Epithelial cell of proximal tubule (primary cell): ENCODE results near the gene PWWP2B. TPM values are rescaled to one million over a fixed set of nuclear protein-coding genes. Genes with fewer than 3 reads are reported as not detected.

ENCODE experiments used
- DNase-seq: peaks from one replicate; pipeline ENCODE4 v3.0.0-alpha.2; 2011; ENCODE audit warnings: low read depth
- H3K4me3 ChIP-seq: 2 replicates; pipeline ENCODE4 v1.5.1; 2011; ENCODE audit warnings: low read depth, mild to moderate bottlenecking, low read length
- total RNA-seq: library from RNA; depleted of rRNA; stranded (reverse); fragments of >200 nt; gene quantifications from 2 replicates; pipeline ENCODE4 v1.2.3, GENCODE V29; 2015
- TF ChIP-seq, protein P1 (sequence below): conservative IDR thresholded peaks from 2 replicates; pipeline ENCODE4 v1.5.1; 2012; ENCODE audit warnings: low read depth, mild to moderate bottlenecking, low read length

PWWP2B gene
- total RNA-seq, 1 donor from 2014 or later, result 11.0 TPM

- no peak overlapping the region for H3K4me3 ChIP-seq
- TF ChIP-seq, protein P1, sequence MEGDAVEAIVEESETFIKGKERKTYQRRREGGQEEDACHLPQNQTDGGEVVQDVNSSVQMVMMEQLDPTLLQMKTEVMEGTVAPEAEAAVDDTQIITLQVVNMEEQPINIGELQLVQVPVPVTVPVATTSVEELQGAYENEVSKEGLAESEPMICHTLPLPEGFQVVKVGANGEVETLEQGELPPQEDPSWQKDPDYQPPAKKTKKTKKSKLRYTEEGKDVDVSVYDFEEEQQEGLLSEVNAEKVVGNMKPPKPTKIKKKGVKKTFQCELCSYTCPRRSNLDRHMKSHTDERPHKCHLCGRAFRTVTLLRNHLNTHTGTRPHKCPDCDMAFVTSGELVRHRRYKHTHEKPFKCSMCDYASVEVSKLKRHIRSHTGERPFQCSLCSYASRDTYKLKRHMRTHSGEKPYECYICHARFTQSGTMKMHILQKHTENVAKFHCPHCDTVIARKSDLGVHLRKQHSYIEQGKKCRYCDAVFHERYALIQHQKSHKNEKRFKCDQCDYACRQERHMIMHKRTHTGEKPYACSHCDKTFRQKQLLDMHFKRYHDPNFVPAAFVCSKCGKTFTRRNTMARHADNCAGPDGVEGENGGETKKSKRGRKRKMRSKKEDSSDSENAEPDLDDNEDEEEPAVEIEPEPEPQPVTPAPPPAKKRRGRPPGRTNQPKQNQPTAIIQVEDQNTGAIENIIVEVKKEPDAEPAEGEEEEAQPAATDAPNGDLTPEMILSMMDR, result no peak
- no peak for DNase-seq
Measured at GRCh38 chr10:132390921-132391675, 5.9 kb upstream of the PWWP2B start.

DNA sequence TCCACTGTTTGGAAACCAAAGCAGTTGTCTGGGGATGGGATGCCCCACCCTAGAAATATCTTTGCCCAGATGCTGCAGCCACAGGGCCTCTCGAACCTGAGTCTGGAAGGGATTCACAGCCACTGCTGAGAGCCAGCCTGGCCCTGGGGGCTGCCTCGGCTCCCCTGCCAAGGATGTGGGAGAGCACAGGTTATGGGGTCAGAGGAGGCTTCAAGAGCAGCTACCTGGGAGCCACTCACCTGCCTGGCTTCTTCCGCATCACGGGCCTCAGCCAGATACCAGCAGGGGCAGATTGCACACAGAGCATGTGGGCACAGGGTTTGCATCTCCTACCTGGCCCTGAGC is 5.4 kb upstream of the PWWP2B start:
- TF ChIP-seq, protein P1, result no peak
- no peak overlapping the region for H3K4me3 ChIP-seq

GRCh38 chr10:132392184-132392800 is 4.7 kb upstream of the PWWP2B start:
- TF ChIP-seq, protein P1, result no peak
- no peak overlapping the region for H3K4me3 ChIP-seq
- no peak for DNase-seq

More for the DNA sequence above, 5.4 kb upstream of the PWWP2B start:
- no peak for DNase-seq

- no peak overlapping the region for H3K4me3 ChIP-seq
- no peak for DNase-seq
- TF ChIP-seq, protein P1, result no peak
Measured at GRCh38 chr10:132392811-132393694, 3.9 kb upstream of the PWWP2B start.

- H3K4me3 ChIP-seq, result no peak overlapping the region
- TF ChIP-seq, protein P1, result no peak
- no peak for DNase-seq
Measured at GRCh38 chr10:132393695-132394181, 3.3 kb upstream of the PWWP2B start.

- TF ChIP-seq, protein P1, result no peak
- no peak for DNase-seq
- H3K4me3 ChIP-seq, result no peak overlapping the region
Measured at GRCh38 chr10:132394201-132394811, 2.7 kb upstream of the PWWP2B start.
